AG09309 (cell line): Measurements from ENCODE around the gene APOA4.

Source experiments
- DNase-seq: peaks from one replicate; pipeline ENCODE4 v3.0.0-alpha.2; 2010; ENCODE audit warnings: low read depth
- H3K4me3 ChIP-seq: 2 replicates; pipeline ENCODE4 v1.5.1; 2011; ENCODE audit warnings: mild to moderate bottlenecking, low read depth, low read length, moderate library complexity; ENCODE audit not compliant: control insufficient read depth
- TF ChIP-seq, protein P1 (sequence below): IDR thresholded peaks from 2 replicates; pipeline ENCODE4 v1.5.1; 2011; ENCODE audit warnings: mild to moderate bottlenecking, low read depth, low read length, inconsistent platforms; ENCODE audit not compliant: insufficient read depth, control insufficient read depth; ENCODE audit errors: missing control alignments

Gene APOA4

DNA sequence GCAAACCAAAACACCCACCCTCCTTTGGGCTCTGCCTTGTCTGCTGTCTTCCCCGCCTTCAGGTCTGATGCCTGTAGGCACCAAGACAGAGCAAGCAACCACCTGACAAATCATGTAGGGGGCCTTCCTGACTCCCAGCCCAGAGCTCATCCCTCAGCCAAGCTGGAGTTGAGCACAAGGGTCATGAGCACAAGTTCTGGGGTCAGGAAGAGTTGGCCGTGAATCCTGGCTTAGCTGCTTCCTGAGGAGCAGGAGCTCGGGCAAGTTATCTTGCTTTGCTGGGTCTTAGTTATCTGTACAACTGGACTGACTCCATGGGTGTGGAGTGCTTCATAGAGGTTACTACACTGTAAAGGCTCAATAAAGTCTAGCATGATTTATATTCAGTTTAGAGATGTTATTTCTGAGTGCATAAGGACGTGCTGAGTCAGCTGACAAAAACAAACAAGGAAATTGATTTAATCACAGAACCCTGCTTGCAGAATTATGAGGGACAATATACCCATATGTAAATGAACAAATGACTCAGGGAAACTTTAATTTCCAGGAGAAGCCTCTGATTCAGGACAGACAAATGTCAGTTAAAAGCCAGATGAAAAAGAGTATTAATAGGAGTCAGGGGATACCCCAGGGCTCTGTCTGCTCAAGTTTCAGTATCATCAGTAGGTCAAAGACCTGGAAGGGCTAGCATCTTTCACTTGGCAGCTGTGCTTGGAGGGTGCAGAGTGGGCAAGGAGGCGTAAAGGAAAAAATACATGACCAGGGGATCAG lies 29.3 kb upstream of the APOA4 start:
- H3K4me3 ChIP-seq = no peak overlapping the region
- DNase-seq = peak; percentile 69
- TF ChIP-seq, protein P1, sequence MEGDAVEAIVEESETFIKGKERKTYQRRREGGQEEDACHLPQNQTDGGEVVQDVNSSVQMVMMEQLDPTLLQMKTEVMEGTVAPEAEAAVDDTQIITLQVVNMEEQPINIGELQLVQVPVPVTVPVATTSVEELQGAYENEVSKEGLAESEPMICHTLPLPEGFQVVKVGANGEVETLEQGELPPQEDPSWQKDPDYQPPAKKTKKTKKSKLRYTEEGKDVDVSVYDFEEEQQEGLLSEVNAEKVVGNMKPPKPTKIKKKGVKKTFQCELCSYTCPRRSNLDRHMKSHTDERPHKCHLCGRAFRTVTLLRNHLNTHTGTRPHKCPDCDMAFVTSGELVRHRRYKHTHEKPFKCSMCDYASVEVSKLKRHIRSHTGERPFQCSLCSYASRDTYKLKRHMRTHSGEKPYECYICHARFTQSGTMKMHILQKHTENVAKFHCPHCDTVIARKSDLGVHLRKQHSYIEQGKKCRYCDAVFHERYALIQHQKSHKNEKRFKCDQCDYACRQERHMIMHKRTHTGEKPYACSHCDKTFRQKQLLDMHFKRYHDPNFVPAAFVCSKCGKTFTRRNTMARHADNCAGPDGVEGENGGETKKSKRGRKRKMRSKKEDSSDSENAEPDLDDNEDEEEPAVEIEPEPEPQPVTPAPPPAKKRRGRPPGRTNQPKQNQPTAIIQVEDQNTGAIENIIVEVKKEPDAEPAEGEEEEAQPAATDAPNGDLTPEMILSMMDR = no peak

DNA sequence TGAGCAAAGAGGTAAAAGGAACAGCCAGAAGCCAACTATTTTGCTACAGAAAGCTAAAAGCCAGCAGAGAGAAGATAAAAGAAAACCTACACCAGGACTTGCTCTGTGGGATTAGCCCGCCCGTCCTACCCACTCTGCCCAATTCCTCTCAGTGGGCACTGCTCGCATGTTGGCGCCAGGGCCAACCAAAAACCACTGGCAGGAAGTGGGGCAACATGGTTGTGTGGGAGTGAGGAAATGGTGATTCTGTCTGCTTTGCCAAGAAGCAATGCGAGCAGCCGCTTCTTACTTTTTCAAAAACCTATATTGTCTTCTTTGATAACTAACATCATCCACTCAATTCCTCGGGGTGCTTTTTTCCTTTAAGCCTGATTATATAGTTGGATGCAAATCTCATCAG lies 28.5 kb upstream of the APOA4 start:
- H3K4me3 ChIP-seq = no peak overlapping the region
- DNase-seq = no peak
- TF ChIP-seq, protein P1 = no peak

DNA sequence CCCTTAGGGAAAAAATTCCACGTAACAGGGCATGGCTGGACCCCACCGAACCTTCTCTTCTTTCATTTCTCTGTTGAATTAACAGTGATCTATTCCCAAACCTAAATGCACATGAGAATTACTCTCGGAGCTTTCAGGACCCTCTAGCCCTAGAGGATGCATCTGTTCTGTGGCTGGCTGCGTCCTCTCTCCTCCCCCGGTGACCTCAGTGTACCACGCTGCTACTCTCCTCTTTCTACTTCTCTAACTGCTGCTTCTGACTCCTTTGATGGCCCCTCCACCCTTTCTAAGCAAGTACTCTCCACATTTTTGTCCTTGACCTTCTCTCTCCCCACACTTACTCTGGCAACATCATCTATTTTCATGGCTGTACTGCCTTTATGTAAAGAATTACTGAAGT lies 26.4 kb upstream of the APOA4 start:
- DNase-seq = no peak
- no peak overlapping the region for H3K4me3 ChIP-seq
- TF ChIP-seq, protein P1 = no peak

DNA sequence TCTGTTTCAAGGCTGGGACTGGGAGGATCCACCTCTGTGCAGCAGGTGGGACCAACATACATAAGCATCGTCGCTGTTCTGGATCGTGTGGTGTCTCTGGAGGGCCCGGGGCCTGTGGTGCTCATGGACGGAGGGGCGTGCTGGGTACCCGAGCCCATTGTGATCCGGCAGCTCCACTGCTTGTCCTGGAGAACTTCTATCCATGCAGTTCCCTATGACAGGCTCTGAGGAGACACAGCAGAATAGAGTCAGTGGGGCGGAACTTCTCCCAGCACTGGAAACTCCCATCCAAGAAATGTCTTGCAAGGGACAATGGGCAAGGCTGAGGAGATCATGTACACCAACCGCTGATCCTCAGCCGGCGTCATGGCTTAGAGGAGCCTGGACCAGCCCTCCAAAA lies 26.0 kb upstream of the APOA4 start:
- DNase-seq = no peak
- H3K4me3 ChIP-seq = no peak overlapping the region
- TF ChIP-seq, protein P1 = no peak

DNA sequence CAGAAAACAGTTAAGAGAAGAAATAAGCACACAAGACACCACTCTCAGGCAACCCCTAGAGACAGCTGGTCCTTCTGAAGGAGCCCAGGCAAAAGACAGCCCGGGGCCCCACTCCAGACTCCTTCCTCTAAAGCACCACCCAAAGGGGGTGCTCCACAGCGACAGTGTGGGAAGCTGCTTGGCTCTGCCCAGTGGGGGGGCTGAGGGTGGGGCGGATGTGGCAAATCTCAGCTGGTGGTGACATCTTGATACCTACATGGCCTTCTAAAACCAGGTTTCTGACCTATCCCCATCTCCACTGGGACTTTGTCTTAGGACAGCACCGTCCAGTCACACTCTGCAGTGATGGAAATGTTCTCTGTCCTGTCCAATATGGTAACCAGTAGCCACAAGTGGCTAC lies 24.5 kb upstream of the APOA4 start:
- H3K4me3 ChIP-seq = no peak overlapping the region
- TF ChIP-seq, protein P1 = no peak
- DNase-seq = no peak

DNA sequence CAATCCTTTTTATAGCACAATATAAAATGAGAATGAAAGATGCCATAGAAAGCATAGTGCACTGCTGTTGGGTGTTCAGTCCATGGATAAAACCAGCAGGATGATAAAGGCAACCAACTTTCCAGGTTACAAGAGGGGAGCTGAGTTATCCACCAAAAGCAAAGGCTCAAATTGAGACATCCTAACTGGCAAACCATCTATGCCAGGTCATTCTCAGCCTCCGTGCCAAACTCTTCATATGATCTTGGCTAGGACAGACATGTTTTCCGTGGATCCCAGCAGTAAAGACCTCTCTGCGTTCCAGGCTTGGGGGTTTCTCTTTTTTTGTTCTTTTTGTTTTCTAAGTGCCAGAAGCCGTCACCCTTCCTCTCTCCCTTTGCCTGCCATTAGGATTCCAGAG lies 21.6 kb upstream of the APOA4 start:
- TF ChIP-seq, protein P1 = no peak
- H3K4me3 ChIP-seq = no peak overlapping the region
- no peak for DNase-seq

DNA sequence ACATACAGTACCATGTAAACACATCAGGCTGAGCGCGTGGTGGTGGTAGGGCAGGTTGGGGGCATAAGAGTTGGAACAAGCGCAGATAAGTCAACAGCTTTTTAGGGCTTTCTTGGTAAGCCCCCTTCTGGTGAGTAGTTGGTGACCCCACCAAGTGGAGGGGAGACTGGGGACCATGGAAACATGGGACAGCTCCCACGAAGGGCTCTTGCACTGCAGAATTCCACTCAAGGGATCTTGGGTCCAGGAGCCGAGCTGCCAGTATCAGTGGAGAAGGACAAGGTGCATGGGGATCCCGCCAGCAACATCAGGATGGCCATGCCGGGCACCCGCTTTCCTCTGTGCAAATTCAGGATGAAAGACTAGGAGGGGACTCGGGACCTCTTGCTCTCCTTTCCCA lies 20.6 kb upstream of the APOA4 start:
- no peak overlapping the region for H3K4me3 ChIP-seq
- DNase-seq = no peak
- TF ChIP-seq, protein P1 = no peak
